Measurements from ENCODE around the gene SNX9.

DNA sequence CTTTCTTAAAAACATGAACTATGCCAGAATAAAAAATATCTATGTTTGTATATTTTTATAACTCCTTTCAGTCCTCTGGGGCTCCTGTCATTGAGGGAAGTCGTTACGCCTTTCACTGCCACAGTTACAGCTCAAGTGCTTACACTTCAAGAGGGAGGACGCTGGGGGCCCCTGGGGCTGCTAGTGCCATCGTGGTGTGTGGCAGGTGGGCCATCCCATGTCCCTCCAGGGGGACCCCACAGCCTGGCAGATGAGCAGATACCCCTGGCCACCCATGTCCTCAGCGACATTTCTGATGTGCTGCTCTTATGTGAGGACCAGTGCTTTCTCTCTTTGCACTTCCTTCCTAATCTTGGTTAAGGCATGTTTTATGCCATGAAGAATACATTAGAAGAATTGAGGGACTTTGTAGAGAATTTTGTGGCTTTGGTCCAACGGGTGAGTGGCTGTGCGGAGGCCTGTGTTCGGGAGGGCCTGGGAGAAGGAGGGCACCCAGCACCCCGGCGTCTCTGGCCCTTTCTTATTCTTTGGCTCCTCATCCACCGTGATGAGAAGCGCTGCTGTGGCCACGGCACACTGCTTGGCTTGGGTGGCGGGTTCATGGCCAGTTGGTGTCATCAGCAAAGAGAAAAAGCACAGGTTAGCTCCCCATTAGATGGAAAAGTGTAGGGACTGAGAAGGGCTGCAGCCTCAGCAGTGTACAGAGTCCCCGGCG, 120.4 kb downstream of the SNX9 start:
- TF ChIP-seq CTCF (IDR thresholded peaks at IDR 0.05 in 4 of 5, conservative IDR thresholded peaks at IDR 0.05 in 1 of 5) (no peak), POLR2A (IDR thresholded peaks at IDR 0.05) (no peak)
